OCI-LY3 (cell line): Measurements from ENCODE around the gene ATG16L2.
"Not testable (repeated sequence)": the region's sequence is repeated elsewhere in the genome, so short reads cannot be mapped to it uniquely, and the experiment has no call there.

Experiments used
- H2AFZ ChIP-seq: fragments of 200-600, 300-600 bp; shearing (Covaris generic); 2 replicates; pipeline ENCODE4 v1.6.0; 2014; ENCODE audit warnings: antibody characterized with exemption, low read depth, low read length
- H3K27ac ChIP-seq: fragments of 200-600, 300-600 bp; sonication (generic); 2 replicates; pipeline ENCODE4 v1.5.1; 2014; ENCODE audit warnings: mild to moderate bottlenecking, low read length, moderate library complexity, mixed read lengths
- H3K27me3 ChIP-seq: fragments of 200-600, 300-600 bp; sonication (generic); 2 replicates; pipeline ENCODE4 v1.6.1; 2014; ENCODE audit warnings: low read depth, low read length, mixed read lengths
- H3K36me3 ChIP-seq: fragments of 200-600, 300-600 bp; sonication (generic); replicated peaks from 2 replicates; pipeline ENCODE3; 2014; ENCODE audit warnings: low read depth, low read length, mixed read lengths
- H3K4me1 ChIP-seq: fragments of 300-600, 200-600 bp; sonication (generic); 2 replicates; pipeline ENCODE4 v1.6.1; 2014; ENCODE audit warnings: low read length, mixed read lengths
- H3K4me2 ChIP-seq: fragments of 200-600, 300-600 bp; sonication (generic); 2 replicates; pipeline ENCODE4 v1.6.1; 2014; ENCODE audit warnings: low read length, mixed read lengths
- H3K4me3 ChIP-seq: fragments of 300-600, 200-600 bp; sonication (generic); 2 replicates; pipeline ENCODE4 v1.5.1; 2014; ENCODE audit warnings: antibody characterized with exemption, mild to moderate bottlenecking, low read length, moderate library complexity
- H3K79me2 ChIP-seq: fragments of 300-600, 200-600 bp; shearing (Covaris generic); 2 replicates; pipeline ENCODE4 v1.6.1; 2014; ENCODE audit warnings: mild to moderate bottlenecking, low read length, mixed read lengths
- H3K9ac ChIP-seq: fragments of 300-600, 200-600 bp; shearing (Covaris generic); 2 replicates; pipeline ENCODE4 v1.6.0; 2014; ENCODE audit warnings: mild to moderate bottlenecking, low read length, moderate library complexity
- H3K9me3 ChIP-seq: fragments of 200-600, 300-600 bp; shearing (Covaris generic); 2 replicates; pipeline ENCODE4 v1.6.1; 2014; ENCODE audit warnings: low read length, mixed read lengths; ENCODE audit not compliant: insufficient read depth
- H4K20me1 ChIP-seq: fragments of 200-600, 300-600 bp; sonication (generic); 2 replicates; pipeline ENCODE4 v1.6.1; 2016; ENCODE audit warnings: low read length, mixed read lengths; ENCODE audit not compliant: insufficient read depth
- EZH2phosphoT487 ChIP-seq: fragments of 200-600 bp; shearing (Covaris generic); IDR thresholded peaks from 2 replicates; pipeline ENCODE4 v1.6.1; 2018; ENCODE audit warnings: antibody characterized with exemption, mixed run types, low read depth
- TF ChIP-seq, protein P1 (sequence below): fragments of 200-600, 300-600 bp; sonication (generic); IDR thresholded peaks from 2 replicates; pipeline ENCODE4 v1.5.1; 2014; ENCODE audit warnings: antibody characterized with exemption, low read length, low read depth

Gene ATG16L2

GRCh38 chr11:72799441-72799840 is 14.8 kb upstream of the ATG16L2 start:
- Histone ChIP-seq H3K4me1 (peaks cover 4% of the 10 kb centered on the region), H3K4me2 (no peak overlapping the region), H3K9me3 (no peaks in the 10 kb centered on the region)

GRCh38 chr11:72802822-72803221 is 11.4 kb upstream of the ATG16L2 start:
- Histone ChIP-seq H3K9ac (no peak overlapping the region), H3K79me2 (no peaks in the 10 kb centered on the region), H4K20me1 (no peaks in the 10 kb centered on the region), H3K27ac (no peak overlapping the region), H3K4me2 (no peak overlapping the region), H3K9me3 (no peaks in the 10 kb centered on the region), H3K36me3 (peaks cover 3% of the 10 kb centered on the region), H3K27me3 (no peaks in the 10 kb centered on the region), H3K4me3 (no peak overlapping the region), H3K4me1 (peaks cover 4% of the 10 kb centered on the region), H2AFZ (no peak overlapping the region)
- TF ChIP-seq, protein P1, sequence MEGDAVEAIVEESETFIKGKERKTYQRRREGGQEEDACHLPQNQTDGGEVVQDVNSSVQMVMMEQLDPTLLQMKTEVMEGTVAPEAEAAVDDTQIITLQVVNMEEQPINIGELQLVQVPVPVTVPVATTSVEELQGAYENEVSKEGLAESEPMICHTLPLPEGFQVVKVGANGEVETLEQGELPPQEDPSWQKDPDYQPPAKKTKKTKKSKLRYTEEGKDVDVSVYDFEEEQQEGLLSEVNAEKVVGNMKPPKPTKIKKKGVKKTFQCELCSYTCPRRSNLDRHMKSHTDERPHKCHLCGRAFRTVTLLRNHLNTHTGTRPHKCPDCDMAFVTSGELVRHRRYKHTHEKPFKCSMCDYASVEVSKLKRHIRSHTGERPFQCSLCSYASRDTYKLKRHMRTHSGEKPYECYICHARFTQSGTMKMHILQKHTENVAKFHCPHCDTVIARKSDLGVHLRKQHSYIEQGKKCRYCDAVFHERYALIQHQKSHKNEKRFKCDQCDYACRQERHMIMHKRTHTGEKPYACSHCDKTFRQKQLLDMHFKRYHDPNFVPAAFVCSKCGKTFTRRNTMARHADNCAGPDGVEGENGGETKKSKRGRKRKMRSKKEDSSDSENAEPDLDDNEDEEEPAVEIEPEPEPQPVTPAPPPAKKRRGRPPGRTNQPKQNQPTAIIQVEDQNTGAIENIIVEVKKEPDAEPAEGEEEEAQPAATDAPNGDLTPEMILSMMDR = no peak
- TF ChIP-seq EZH2phosphoT487 = no peak

More at GRCh38 chr11:72799441-72799840, 14.8 kb upstream of the ATG16L2 start:
- Histone ChIP-seq H3K4me3 (no peak overlapping the region), H2AFZ (no peak overlapping the region), H3K36me3 (no peaks in the 10 kb centered on the region), H4K20me1 (no peaks in the 10 kb centered on the region), H3K27ac (no peak overlapping the region), H3K27me3 (no peaks in the 10 kb centered on the region), H3K79me2 (no peaks in the 10 kb centered on the region), H3K9ac (no peak overlapping the region)
- TF ChIP-seq, protein P1 = no peak
- no peak for TF ChIP-seq EZH2phosphoT487

GRCh38 chr11:72805216-72805615 is 9.0 kb upstream of the ATG16L2 start:
- H3K27ac ChIP-seq = no peak overlapping the region
- H3K4me2 ChIP-seq = no peak overlapping the region
- H3K4me3 ChIP-seq = no peak overlapping the region
- no peaks in the 10 kb centered on the region for H3K27me3 ChIP-seq
- H3K79me2 ChIP-seq = 0 out of 2 replicates have a peak, but pooled peaks cover under 1% of the 10 kb centered on the region
- H4K20me1 ChIP-seq = no peaks in the 10 kb centered on the region
- TF ChIP-seq EZH2phosphoT487 = no peak
- TF ChIP-seq, protein P1 = no peak
- H3K9ac ChIP-seq = no peak overlapping the region
- H3K4me1 ChIP-seq = peaks cover 4% of the 10 kb centered on the region
- H2AFZ ChIP-seq = no peak overlapping the region
- no peaks in the 10 kb centered on the region for H3K9me3 ChIP-seq
- peaks cover 16% of the 10 kb centered on the region for H3K36me3 ChIP-seq

- H2AFZ ChIP-seq, H3K9me3 ChIP-seq, H3K27me3 ChIP-seq, H3K4me2 ChIP-seq, H3K9ac ChIP-seq, H3K4me3 ChIP-seq, H4K20me1 ChIP-seq, H3K4me1 ChIP-seq, H3K79me2 ChIP-seq, H3K27ac ChIP-seq: not testable (repeated sequence)
- peaks cover 21% of the 10 kb centered on the region for H3K36me3 ChIP-seq
Measured at GRCh38 chr11:72806378-72806777, 7.8 kb upstream of the ATG16L2 start.
